NCI-H2196 (cell line): ENCODE data around the gene NOG.

ENCODE experiments used
- DNase-seq: peaks from one replicate; lab custom pipeline; 2025; ENCODE audit not compliant: unreplicated experiment; lab: John Stamatoyannopoulos, UW

Gene NOG

DNA sequence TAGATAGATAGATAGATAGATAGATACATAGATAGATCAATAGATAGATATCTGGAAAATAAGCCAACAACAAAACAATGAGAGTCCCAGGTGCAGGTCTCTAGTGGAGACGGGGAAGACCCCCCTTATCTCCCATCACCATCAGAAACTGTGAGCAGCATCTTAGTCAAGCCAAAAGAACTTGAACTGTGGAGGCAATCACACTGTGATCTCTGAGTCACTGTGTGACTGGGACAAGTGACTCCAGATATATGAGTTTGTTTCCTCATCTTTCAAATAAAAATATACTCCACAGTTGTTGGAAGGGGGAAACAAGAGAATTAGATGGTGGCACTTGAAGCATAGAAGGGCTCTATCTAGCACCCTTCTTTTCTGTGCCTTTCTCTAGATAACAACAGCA is 42.1 kb downstream of the NOG start:
- DNase-seq, result no peak

DNA sequence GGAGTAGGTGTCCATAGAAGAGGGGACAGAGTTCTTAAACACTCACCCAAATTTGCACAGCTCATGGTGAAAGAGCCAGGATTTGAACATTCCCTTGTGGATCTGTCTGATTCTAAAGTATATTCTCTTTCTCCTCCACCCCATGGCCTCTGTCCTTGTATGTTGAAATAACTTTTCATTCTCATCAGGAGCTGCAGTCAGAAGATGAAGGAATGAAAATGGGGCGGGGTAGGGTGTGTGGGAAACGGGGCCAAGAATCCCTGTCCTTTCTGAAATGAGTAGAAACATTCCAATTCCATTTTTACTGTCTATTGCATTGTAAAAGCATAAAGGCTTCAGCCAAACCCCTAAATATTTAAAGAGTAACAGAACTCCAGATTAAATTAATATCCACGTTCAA is 42.8 kb downstream of the NOG start:
- no peak for DNase-seq

- no peak for DNase-seq
These were observed 43.8 kb downstream of the NOG start for GRCh38 chr17:56637254-56637653.

DNA sequence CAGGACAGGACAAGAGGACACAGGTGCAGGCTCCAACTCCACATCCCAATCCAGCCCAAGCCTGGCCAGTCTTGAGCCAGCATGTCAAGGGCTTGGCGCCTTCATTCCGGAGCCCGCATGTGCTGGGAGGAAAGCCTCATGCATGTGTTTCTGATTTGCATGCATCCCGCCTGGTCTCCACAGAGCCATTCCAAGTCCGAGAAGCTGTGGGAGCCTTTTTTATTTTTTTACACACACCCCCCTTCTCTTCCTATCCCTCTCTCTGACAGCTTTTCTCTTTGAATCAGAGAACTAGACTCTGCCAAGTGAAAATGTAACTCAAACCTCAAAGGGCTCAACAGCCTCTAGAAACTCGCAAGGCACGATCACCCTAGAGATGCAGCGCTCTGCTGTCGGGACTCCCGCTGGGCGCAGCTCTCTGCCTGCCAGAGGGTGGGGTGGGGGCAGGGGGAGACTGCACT is 45.1 kb downstream of the NOG start:
- DNase-seq, result no peak

- DNase-seq, result no peak
These were observed 46.0 kb downstream of the NOG start for GRCh38 chr17:56639517-56639916.

GRCh38 chr17:56640116-56640515 is 46.6 kb downstream of the NOG start:
- DNase-seq, result no peak

DNA sequence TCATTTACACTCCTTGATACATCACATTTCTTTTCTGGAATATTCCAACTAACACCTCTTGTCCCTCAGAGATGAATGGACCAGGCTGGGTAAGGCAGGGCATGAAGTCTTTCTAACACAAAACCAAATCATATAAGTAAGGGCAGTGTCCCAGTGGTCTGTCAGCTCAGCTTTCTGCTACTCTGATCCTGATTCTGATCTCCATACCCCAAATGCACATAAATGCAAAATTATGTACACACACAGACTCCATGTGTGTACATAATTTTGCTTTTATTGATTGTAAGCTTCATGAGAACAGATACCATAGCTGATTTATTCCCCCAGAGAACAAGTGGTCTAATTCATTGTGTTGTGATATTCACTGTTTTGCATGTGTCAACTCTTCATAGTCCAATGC is 47.9 kb downstream of the NOG start:
- no peak for DNase-seq

GRCh38 chr17:56641894-56642293 is 48.4 kb downstream of the NOG start:
- DNase-seq, result no peak

DNA sequence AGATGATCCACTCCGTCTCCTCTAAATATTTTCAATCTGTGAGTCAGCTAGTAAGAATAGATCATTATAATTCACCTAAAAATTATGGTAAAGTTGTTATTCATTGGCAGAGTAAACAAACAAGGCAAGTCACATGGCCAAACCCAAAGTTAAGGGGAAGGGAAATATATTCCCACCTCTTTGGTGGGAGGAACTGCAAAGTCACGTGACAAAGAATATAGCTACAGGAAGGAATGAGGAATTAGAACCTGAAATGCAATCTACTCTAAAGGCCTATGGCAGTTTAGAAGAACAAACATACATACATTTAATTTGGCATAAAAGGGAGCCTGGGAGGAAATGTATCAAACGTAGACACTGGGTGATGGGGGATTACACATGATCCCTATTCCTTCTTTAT is 48.9 kb downstream of the NOG start:
- no peak for DNase-seq
